WTC11 (cell line): ENCODE data around the gene CCDC190. TPM values are rescaled to one million over a fixed set of nuclear protein-coding genes. Genes with fewer than 3 reads are reported as not detected.

Experiments
- ATAC-seq: fragments of 200-7000 bp; cut with Tn5 transposase; 2 replicates; pipeline ENCODE4 v1.10.0; 2021; ENCODE audit warnings: mild to moderate bottlenecking, moderate library complexity
- CTCF ChIA-PET: fragments of 300-600 bp; sonication (Branson Sonifier 250); formaldehyde crosslinking; loops from one replicate; lab custom pipeline; 2021; ENCODE audit warnings: antibody characterized with exemption; lab: Charles Lee
- POLR2A ChIA-PET: fragments of 350-600 bp; sonication (Branson Sonifier 250); formaldehyde crosslinking; loops from one replicate; lab custom pipeline; 2021; ENCODE audit warnings: antibody characterized with exemption; lab: Charles Lee
- DNase-seq: peaks from one replicate; pipeline ENCODE4 v3.0.0; 2021; ENCODE audit warnings: low spot score
- H3K27ac Mint-ChIP-seq: 2 replicates; pipeline ENCODE4 v1.8.0; 2021; ENCODE audit warnings: mixed read lengths
- H3K27me3 Mint-ChIP-seq: 2 replicates; pipeline ENCODE4 v1.8.0; 2021; ENCODE audit warnings: low read depth, mild to moderate bottlenecking, moderate library complexity, mixed read lengths
- H3K36me3 Mint-ChIP-seq: 2 replicates; pipeline ENCODE4 v1.8.0; 2021; ENCODE audit warnings: mixed read lengths
- H3K4me1 Mint-ChIP-seq: 2 replicates; pipeline ENCODE4 v1.8.0; 2022; ENCODE audit warnings: mixed read lengths
- H3K4me3 Mint-ChIP-seq: 2 replicates; pipeline ENCODE4 v1.8.0; 2021; ENCODE audit warnings: mild to moderate bottlenecking, moderate library complexity, mixed read lengths
- H3K9me3 Mint-ChIP-seq: 2 replicates; pipeline ENCODE4 v1.8.0; 2021; ENCODE audit warnings: mixed read lengths
- ATF1 ChIP-seq: sonication (generic); formaldehyde crosslinking; IDR thresholded peaks from 2 replicates; pipeline ENCODE4 v1.8.1; 2023; ENCODE audit warnings: mild to moderate bottlenecking, moderate library complexity, missing genetic modification reagents
- ATF3 ChIP-seq: sonication (generic); formaldehyde crosslinking; conservative IDR thresholded peaks from 2 replicates; pipeline ENCODE4 v1.8.1; 2022; ENCODE audit warnings: mild to moderate bottlenecking, missing genetic modification reagents
- CBFB ChIP-seq: sonication (generic); formaldehyde crosslinking; IDR thresholded peaks from 2 replicates; pipeline ENCODE4 v1.8.1; 2022; ENCODE audit warnings: mild to moderate bottlenecking, low read depth, missing genetic modification reagents
- CREM ChIP-seq: sonication (generic); formaldehyde crosslinking; IDR thresholded peaks from 2 replicates; pipeline ENCODE4 v1.8.1; 2022; ENCODE audit warnings: mild to moderate bottlenecking, missing genetic modification reagents, moderate library complexity
- CTCF ChIP-seq: fragments of 200-600 bp; IDR thresholded peaks from 2 replicates; pipeline ENCODE4 v1.8.0; 2022; ENCODE audit warnings: antibody characterized with exemption
- GABPB1 ChIP-seq: sonication (generic); formaldehyde crosslinking; IDR thresholded peaks from 2 replicates; pipeline ENCODE4 v1.8.1; 2023; ENCODE audit warnings: mild to moderate bottlenecking, missing genetic modification reagents
- HMGXB4 ChIP-seq: sonication (generic); formaldehyde crosslinking; IDR thresholded peaks from 2 replicates; pipeline ENCODE4 v1.8.1; 2023; ENCODE audit warnings: mild to moderate bottlenecking, moderate library complexity, missing genetic modification reagents
- IRF1 ChIP-seq: sonication (generic); formaldehyde crosslinking; IDR thresholded peaks from 2 replicates; pipeline ENCODE4 v1.8.0; 2023; ENCODE audit warnings: missing genetic modification reagents
- MAX ChIP-seq: sonication (generic); formaldehyde crosslinking; IDR thresholded peaks from 2 replicates; pipeline ENCODE4 v1.8.0; 2022; ENCODE audit warnings: mild to moderate bottlenecking, missing genetic modification reagents
- NR1H2 ChIP-seq: sonication (generic); formaldehyde crosslinking; IDR thresholded peaks from 2 replicates; pipeline ENCODE4 v1.9.0; 2021; ENCODE audit warnings: mild to moderate bottlenecking, moderate library complexity, missing genetic modification reagents
- NR2C2 ChIP-seq: sonication (generic); formaldehyde crosslinking; IDR thresholded peaks from 2 replicates; pipeline ENCODE4 v1.8.0; 2022; ENCODE audit warnings: mild to moderate bottlenecking, missing genetic modification reagents
- PREB ChIP-seq: sonication (generic); formaldehyde crosslinking; IDR thresholded peaks from 2 replicates; pipeline ENCODE4 v1.8.1; 2022; ENCODE audit warnings: mild to moderate bottlenecking, missing genetic modification reagents, moderate library complexity, borderline replicate concordance
- TCF7 ChIP-seq: sonication (generic); formaldehyde crosslinking; IDR thresholded peaks from 2 replicates; pipeline ENCODE4 v1.8.0; 2022; ENCODE audit warnings: mild to moderate bottlenecking, low read depth, missing genetic modification reagents, moderate library complexity
- ZBTB43 ChIP-seq: sonication (generic); formaldehyde crosslinking; IDR thresholded peaks from 2 replicates; pipeline ENCODE4 v1.8.1; 2023; ENCODE audit warnings: mild to moderate bottlenecking, missing genetic modification reagents
- ZNF263 ChIP-seq: sonication (generic); formaldehyde crosslinking; IDR thresholded peaks from 2 replicates; pipeline ENCODE4 v1.8.1; 2022; ENCODE audit warnings: low read depth, mild to moderate bottlenecking, moderate library complexity, missing genetic modification reagents
- ZNF423 ChIP-seq: fragments of 250-450 bp; sonication (Bioruptor Pico); IDR thresholded peaks from 2 replicates; pipeline ENCODE4 v2.1.2; 2022; ENCODE audit warnings: mild to moderate bottlenecking, moderate library complexity
- ZNF425 ChIP-seq: fragments of 250-450 bp; sonication (Bioruptor Pico); conservative IDR thresholded peaks from 2 replicates; pipeline ENCODE4 v1.9.0; 2021; ENCODE audit warnings: mild to moderate bottlenecking
- ZNF512 ChIP-seq: sonication (generic); formaldehyde crosslinking; IDR thresholded peaks from 2 replicates; pipeline ENCODE4 v1.8.1; 2022; ENCODE audit warnings: missing genetic modification reagents, borderline replicate concordance
- total RNA-seq: library from RNA; stranded (reverse); gene quantifications from 3 replicates; pipeline ENCODE4 v1.2.3, GENCODE V29; 2021

The CCDC190 gene
- total RNA-seq, 1 experiment from 2014 or later = not detected

GRCh38 chr1:162902416-162902815, 41.4 kb upstream of the CCDC190 start:
- Mint-ChIP-seq H3K9me3 (no peaks in the 10 kb centered on the region), H3K4me1 (peaks cover 8% of the 10 kb centered on the region; the same call in 1 of the 2 replicates)
- no peak for TF ChIP-seq CTCF
- TF ChIP-seq ATF3 (CRISPR knock-in tag) = no peak
- no peak for TF ChIP-seq GABPB1
- TF ChIP-seq CREM (CRISPR knock-in tag) = no peak
- no peak for TF ChIP-seq NR2C2 (CRISPR knock-in tag)
- TF ChIP-seq TCF7 (CRISPR knock-in tag) = no peak
- no peak for TF ChIP-seq PREB (CRISPR knock-in tag)
- no peak for TF ChIP-seq IRF1 (CRISPR knock-in tag)
- no peak for TF ChIP-seq CBFB
- no peak for TF ChIP-seq MAX
- no peak for TF ChIP-seq ZNF263 (CRISPR knock-in tag)
- TF ChIP-seq NR1H2 = no peak
- TF ChIP-seq, all 79 proteins: peak for 0
- ChIA-PET CTCF (interaction anchor here (0.9 kb wide), 1 partner anchor 413 kb away, joined by 3 read pairs; no protein-coding TSS in a partner anchor), POLR2A (no interaction called here)
- Mint-ChIP-seq H3K4me3 (no peak overlapping the region), H3K27me3 (no peaks in the 10 kb centered on the region), H3K36me3 (no peaks in the 10 kb centered on the region), H3K27ac (no peak overlapping the region)
- no peak for DNase-seq
- ATAC-seq = no peak

GRCh38 chr1:162901243-162901642, 40.3 kb upstream of the CCDC190 start:
- Mint-ChIP-seq H3K27ac (no peak overlapping the region), H3K4me1 (peaks cover 8% of the 10 kb centered on the region; the same call in 1 of the 2 replicates), H3K27me3 (no peaks in the 10 kb centered on the region), H3K4me3 (no peak overlapping the region), H3K9me3 (no peaks in the 10 kb centered on the region), H3K36me3 (no peaks in the 10 kb centered on the region)
- DNase-seq (no peak), ATAC-seq (no peak)
- TF ChIP-seq ATF1 (CRISPR knock-in tag) = no peak
- no peak for TF ChIP-seq NR2C2 (CRISPR knock-in tag)
- TF ChIP-seq ZNF425 (CRISPR knock-in tag) = no peak
- no peak for TF ChIP-seq HMGXB4 (CRISPR knock-in tag)
- TF ChIP-seq ZNF423 (CRISPR knock-in tag) = no peak
- TF ChIP-seq ZBTB43 (CRISPR knock-in tag) = no peak
- no peak for TF ChIP-seq ZNF512 (CRISPR knock-in tag)
- POLR2A ChIA-PET = no interaction called here
- CTCF ChIA-PET = no interaction called here
